Fibroblast of upper back skin (primary cell): ENCODE results near the gene TUFT1.
"Not testable (repeated sequence)": the region's sequence is repeated elsewhere in the genome, so short reads cannot be mapped to it uniquely, and the experiment has no call there.

Source experiments
- DNase-seq: peaks from one replicate; pipeline ENCODE4 v3.0.0-alpha.2; 2013

TUFT1 gene

DNA sequence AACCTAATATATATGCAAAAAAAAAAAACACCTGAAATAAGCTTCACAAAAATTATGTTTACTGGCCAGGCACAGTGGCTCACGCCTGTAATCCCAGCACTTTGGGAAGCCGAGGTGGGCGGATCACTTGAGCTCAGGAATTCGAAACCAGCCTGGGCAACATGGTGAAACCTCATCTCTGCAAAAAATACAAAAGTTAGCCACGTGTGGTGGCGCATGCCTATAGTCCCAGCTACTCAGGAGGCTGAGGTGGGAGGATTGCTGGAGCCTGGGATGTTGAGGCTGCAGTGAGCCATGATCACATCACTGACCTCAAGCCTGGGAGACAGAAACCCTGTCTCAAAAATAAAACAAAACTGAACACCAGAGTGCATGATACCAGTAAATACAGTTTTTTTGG lies 78.9 kb downstream of the TUFT1 start:
- DNase-seq = not testable (repeated sequence)

DNA sequence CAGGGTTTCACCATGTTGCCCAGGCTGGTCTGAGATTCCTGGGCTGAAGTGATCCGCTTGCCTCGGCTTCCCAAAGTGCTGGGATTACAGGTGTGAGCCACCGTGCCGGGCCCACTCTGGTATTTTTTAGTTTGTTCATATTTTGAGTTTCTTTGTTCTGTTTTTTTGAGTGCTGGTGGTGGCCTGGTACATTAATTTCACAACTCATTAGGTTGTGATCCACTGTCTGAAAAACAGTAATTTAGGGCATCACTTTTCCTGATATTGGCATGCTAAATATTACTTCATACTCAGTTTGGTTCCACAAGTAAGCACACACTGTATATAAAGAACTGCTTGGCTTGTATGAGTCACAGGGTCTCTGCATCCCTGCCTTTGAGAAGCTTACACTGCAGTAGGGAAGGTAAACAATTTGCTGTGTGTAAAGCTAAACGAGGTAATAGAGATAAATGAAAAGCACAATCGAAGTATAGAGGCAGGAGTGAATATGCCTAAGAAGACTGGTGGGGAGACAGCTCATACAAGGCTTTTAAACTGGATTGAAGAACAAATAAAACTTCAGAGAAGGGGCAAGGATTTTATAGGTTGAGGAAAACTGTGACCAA lies 79.5 kb downstream of the TUFT1 start:
- DNase-seq = peak; percentile 36

DNA sequence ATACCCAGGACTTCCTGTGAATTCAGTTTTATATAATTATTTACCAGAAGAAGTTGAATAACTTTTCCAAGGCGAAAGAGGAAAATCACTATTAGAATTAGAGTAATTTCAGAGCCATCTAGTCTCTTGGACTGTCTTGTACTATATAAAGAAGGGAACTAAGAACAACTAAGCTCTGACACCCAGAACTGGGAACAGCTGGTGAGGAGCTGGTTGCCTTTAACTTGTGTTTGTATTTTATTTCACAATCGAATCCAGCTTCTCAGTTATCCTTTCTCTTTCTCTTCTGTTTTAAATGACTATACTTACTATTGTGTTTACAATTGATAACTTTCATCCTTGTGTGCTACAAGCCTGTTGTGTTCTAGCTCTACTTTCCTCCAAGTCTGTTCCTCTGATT lies 80.2 kb downstream of the TUFT1 start:
- DNase-seq = no peak

DNA sequence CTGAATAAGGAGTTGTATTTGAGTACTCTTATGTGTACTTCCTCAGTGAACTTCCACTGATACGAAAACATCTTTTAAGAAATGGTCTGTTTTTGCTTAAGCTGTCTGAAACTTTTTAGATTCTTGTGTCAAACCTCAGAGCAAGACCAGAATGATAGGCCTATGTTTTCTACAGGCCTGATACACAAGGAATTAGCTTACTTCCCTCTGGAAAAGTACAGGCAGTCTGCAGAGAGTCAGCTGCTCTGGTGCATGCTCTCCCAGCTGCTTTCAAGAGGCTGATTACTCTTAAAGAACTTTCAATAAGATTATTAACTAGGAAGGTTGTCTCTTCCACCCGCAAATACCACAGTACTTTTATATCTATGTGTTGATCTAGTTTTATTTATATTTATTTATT lies 81.2 kb downstream of the TUFT1 start:
- DNase-seq = no peak

DNA sequence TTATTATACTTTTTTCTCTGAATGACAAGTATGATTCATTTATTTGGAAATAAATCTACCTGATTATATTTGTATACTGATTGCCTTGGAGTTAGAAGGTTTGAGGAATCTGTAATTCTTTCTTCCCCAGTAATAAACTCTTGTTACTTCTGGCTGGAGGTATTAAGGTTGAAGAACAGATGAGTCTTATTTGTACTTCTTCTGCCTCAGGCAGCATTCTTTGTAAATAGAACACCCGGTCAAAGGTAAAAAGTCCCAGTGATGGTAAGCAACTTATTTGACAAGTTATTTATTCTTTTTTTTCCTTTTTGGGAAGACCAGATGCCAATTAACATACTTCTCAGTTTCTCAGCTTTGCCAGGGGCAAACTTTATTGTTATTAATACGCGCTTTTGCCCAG lies 84.7 kb downstream of the TUFT1 start:
- DNase-seq = no peak

DNA sequence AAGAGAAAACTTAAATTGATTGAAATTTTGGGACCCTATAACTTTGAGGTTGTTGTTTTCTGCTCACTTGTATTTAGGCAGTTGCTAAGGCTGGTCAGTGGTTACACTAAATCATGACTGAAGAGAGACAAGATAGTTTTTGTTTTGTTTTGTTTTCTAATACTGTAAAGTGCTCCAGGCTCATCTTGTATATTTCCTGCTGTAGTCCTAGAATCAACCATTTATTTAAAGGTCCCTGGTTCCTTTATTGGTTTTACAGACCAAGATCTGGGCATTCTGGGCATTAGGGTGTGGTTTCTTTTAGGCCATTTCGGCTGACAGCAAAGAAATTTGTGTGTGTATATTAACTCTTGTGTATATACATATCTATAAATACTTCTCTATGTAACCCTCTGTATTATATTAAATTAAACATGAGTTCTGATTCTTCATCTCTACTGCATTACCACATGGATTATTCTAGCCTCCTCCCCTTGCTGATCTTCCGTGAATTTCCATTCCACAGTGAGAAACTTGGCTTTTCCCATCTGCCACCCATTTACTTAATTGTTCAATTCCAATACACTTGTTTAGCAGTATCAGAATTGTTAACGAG lies 86.7 kb downstream of the TUFT1 start:
- no peak for DNase-seq

DNA sequence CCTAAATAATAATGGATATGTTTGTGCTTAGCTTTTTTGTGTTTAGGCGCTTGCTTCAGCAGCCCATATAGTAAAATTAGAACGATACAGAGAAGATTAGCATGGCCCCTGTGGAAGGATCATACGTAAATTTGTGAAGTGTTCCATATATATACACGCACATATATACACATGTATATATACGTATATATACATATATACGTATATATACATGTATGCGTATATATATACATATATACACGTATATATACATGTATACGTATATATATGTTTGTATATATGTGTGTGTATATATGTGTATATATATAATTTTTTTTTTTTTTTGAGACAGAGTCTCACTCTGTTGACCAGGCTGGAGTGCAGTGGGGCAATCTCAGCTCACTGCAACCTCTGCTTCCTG lies 89.2 kb downstream of the TUFT1 start:
- no peak for DNase-seq
